PC-3 (cell line): ENCODE data around the gene KTN1.

Source experiments
- CTCF ChIP-seq: fragments of 300-600 bp; sonication (generic); conservative IDR thresholded peaks from 2 replicates; pipeline ENCODE4 v1.5.1; 2017; ENCODE audit warnings: antibody characterized with exemption, low read depth, mild to moderate bottlenecking, low read length
- EZH2 ChIP-seq: fragments of 300-600 bp; sonication (generic); IDR thresholded peaks from one replicate; pipeline ENCODE4 v1.6.1; 2017; ENCODE audit warnings: antibody characterized with exemption, mild to moderate bottlenecking, low read length; ENCODE audit not compliant: unreplicated experiment

DNA sequence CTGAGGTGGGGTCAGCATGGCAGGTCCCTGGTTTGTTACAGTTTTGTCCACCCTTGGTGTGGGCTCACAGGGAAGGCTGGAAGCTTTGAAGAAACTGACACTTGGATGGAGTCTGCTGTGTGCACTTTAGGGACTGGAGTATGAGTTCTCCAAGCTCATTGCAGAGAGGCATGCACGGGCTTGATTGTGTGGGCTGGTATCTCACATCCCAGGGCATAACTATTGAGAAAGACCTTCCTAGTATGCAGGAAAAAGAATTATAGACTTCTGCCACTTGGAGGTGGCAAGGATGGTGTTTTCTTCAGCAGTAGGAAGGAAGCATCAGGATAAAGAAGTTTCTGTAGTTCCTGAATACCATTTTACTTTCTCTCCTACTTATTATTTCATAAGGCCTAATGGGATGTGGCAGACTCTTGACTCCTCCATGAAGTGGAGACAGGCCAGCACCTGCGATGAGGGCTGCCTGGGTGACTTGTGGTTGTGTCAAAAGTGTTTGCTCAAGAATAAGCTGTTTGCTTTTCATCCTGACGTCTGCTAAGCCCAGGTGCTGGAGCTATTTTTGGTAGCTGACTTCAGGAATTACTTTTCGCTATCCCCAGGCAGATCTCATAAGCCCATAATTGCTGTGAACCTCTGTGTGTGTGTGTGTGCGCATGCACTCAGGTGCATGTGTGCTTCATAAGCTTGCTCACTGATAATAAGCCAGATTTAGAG lies 125.8 kb downstream of the KTN1 start:
- TF ChIP-seq CTCF (no peak; the same call in 1 of the 2 replicates), EZH2 (no peak)
